ACC112 (cell line): ENCODE measurements around the gene STAT5A.
A peak's percentile ranks its signal among the peaks of the same experiment; 100 is the strongest.
"Not testable (repeated sequence)": the region's sequence is repeated elsewhere in the genome, so short reads cannot be mapped to it uniquely, and the experiment has no call there.

Experiments
- H2AFZ ChIP-seq: fragments of 200-600 bp; sonication (generic); one replicate; pipeline ENCODE4 v1.6.0; 2017; ENCODE audit warnings: antibody characterized with exemption, low read length; ENCODE audit not compliant: unreplicated experiment
- H3K27ac ChIP-seq: fragments of 200-600 bp; sonication (generic); 2 replicates; pipeline ENCODE4 v1.5.1; 2014; ENCODE audit warnings: low read depth, mild to moderate bottlenecking, antibody characterized with exemption, low read length, moderate library complexity
- H3K27me3 ChIP-seq: fragments of 200-600 bp; sonication (generic); 2 replicates; pipeline ENCODE4 v1.6.1; 2014; ENCODE audit warnings: mild to moderate bottlenecking, antibody characterized with exemption, low read length, moderate library complexity, mixed read lengths; ENCODE audit not compliant: insufficient read depth
- H3K36me3 ChIP-seq: fragments of 200-600 bp; sonication (generic); 2 replicates; pipeline ENCODE4 v1.6.1; 2016; ENCODE audit warnings: mild to moderate bottlenecking, antibody characterized with exemption, low read length, moderate library complexity, mixed read lengths; ENCODE audit not compliant: insufficient read depth
- H3K4me1 ChIP-seq: fragments of 200-600 bp; sonication (generic); one replicate; pipeline ENCODE4 v1.6.1; 2016; ENCODE audit warnings: low read length, mixed read lengths; ENCODE audit not compliant: insufficient read depth, unreplicated experiment, control insufficient read depth
- H3K4me3 ChIP-seq: fragments of 200-600 bp; sonication (generic); 2 replicates; pipeline ENCODE4 v1.5.1; 2014; ENCODE audit warnings: mild to moderate bottlenecking, low read depth, low read length
- H3K79me2 ChIP-seq: fragments of 200-600 bp; sonication (generic); one replicate; pipeline ENCODE4 v1.6.0; 2016; ENCODE audit warnings: low read length; ENCODE audit not compliant: control insufficient read depth, unreplicated experiment, insufficient read depth

STAT5A gene

DNA sequence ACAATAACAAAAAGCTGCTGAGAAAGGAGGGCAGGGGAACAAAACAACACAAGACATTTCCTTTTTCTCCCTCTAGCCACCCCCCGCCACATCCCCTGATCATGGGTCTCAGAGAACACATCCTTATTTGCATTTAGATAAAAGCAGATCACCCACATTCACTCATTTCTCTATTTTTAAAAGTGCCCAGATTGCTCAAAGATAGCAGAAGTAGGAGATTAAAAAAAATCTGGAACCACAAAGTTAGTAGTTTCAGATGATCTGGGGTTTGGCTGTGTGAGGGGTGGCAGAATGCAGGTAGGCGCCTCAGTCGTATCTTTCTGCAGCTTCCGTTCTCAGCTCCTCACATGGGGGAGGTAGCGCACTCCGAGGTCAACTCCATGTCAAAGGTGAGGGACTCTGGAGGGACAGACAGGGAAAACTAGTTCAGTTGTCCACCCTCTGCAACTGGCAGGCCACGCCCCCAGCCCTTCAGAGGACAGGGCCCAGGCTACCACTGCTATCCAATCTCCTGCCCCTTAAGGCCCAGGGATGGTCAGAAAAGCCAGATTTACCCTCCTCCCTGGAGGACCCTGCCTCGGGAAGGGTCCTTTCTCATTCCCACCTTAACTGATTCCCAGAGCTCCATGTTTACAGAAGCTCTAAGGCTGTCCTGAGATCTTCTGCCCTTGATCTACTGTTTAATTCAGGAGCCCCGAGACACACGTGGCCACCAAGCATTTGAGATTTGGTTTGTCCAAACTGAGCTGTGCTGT, 27.3 kb downstream of the STAT5A start:
- Histone ChIP-seq H2AFZ (no peak overlapping the region), H3K4me1 (peaks cover 25% of the 10 kb centered on the region), H3K36me3 (peaks cover 5% of the 10 kb centered on the region; the same call in 1 of the 2 replicates), H3K79me2 (no peaks in the 10 kb centered on the region), H3K4me3 (no peak overlapping the region), H3K27ac (no peak overlapping the region), H3K27me3 (no peaks in the 10 kb centered on the region)

DNA sequence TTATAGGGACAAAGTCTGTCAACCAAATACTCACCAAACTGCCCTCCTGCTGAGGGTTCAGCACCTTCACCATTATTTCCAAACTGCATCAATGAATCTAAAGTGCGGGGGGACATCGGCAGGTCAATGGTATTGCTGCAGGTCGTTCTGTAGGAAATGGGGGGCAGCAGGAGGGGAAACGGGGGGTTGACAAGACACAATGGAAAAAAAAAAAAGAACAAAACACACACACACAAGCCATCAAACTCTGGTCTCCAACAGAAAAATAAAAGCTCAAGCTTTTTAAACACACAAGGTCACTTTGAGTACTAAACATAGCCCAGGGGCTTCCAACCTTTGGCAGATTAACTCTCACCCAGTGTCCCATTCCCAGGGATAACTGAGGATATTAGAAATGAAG, 28.5 kb downstream of the STAT5A start:
- Histone ChIP-seq H3K79me2 (no peaks in the 10 kb centered on the region), H2AFZ (no peak overlapping the region), H3K4me3 (no peak overlapping the region), H3K36me3 (peaks cover 7% of the 10 kb centered on the region), H3K4me1 (peaks cover 19% of the 10 kb centered on the region), H3K27ac (no peak overlapping the region), H3K27me3 (no peaks in the 10 kb centered on the region)

DNA sequence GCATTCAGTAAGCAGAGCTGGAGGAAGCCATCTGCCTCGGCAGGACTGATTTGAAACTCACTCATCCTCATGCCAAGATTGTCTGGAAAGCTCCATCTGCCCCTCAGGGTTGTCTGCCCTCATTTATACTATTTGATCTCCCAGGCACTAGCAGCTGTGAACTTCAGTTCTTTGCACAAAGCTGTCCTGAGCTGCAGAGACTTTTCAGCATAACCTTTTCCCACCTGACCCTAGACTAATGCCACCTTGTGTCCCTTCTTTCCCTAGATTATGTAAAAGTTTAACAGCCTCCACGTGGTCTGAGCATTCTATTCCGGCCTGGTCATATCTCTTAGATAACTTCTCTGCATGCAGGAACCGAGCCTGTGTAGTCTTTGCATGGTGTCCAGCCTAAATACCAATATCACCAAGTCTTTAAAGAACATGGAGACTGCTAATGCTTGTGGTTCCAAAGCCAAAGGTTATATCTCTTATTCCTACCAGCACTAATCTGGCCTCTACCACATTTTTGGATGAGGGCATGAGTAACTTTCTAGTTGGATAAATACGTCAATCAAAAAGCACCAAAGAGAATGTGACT, 29.1 kb downstream of the STAT5A start:
- H3K36me3 ChIP-seq, result peaks cover 13% of the 10 kb centered on the region
- peaks cover 13% of the 10 kb centered on the region for H3K4me1 ChIP-seq
- H3K4me3 ChIP-seq, result no peak overlapping the region
- H2AFZ ChIP-seq, result no peak overlapping the region
- no peaks in the 10 kb centered on the region for H3K27me3 ChIP-seq
- no peak overlapping the region for H3K27ac ChIP-seq
- H3K79me2 ChIP-seq, result no peaks in the 10 kb centered on the region

DNA sequence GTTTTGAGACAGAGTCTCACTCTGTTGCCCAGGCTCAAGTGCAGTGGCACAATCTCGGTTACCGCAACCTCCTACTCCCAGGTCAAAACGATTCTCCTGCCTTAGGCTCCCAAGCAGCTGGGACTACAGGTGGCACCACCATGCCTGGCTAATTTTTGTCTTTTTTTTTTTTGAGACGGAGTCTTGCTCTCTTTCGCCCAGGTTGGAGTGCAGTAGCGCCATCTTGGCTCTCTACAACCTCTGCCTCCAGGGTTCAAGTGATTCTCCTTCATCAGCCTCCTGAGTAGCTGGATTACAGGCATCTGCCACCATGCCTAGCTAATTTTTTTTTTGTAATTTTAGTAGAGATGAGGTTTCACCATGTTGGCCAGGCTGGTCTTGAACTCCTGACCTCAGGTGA, 29.7 kb downstream of the STAT5A start:
- peaks cover 14% of the 10 kb centered on the region for H3K4me1 ChIP-seq
- H3K27ac ChIP-seq, H3K27me3 ChIP-seq, H3K79me2 ChIP-seq, H2AFZ ChIP-seq, H3K4me3 ChIP-seq: not testable (repeated sequence)
- H3K36me3 ChIP-seq, result peaks cover 16% of the 10 kb centered on the region

DNA sequence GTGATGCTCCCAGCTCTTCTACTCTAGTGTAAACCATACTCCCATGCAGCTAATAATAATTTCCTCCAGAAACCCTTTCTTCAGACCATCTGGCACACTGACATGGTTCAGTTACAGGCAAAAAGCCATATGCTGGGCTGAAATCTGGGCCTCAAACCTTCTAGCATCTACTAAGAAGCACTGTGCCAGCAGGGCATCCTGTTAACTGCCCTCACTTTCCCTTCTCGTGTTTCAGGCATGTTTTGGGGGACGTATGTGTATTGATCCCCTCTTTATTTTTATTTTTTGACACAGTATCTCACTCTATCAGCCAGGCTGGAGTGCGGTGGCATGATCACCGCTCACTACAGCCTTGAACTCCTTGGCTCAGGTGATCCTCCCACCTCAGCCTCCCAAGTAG, 33.3 kb downstream of the STAT5A start:
- no peak overlapping the region for H3K4me3 ChIP-seq
- no peaks in the 10 kb centered on the region for H3K79me2 ChIP-seq
- no peak overlapping the region for H2AFZ ChIP-seq
- H3K27me3 ChIP-seq, result no peaks in the 10 kb centered on the region
- no peak overlapping the region for H3K27ac ChIP-seq
- peaks cover 27% of the 10 kb centered on the region for H3K36me3 ChIP-seq
- H3K4me1 ChIP-seq, result peaks cover 32% of the 10 kb centered on the region

DNA sequence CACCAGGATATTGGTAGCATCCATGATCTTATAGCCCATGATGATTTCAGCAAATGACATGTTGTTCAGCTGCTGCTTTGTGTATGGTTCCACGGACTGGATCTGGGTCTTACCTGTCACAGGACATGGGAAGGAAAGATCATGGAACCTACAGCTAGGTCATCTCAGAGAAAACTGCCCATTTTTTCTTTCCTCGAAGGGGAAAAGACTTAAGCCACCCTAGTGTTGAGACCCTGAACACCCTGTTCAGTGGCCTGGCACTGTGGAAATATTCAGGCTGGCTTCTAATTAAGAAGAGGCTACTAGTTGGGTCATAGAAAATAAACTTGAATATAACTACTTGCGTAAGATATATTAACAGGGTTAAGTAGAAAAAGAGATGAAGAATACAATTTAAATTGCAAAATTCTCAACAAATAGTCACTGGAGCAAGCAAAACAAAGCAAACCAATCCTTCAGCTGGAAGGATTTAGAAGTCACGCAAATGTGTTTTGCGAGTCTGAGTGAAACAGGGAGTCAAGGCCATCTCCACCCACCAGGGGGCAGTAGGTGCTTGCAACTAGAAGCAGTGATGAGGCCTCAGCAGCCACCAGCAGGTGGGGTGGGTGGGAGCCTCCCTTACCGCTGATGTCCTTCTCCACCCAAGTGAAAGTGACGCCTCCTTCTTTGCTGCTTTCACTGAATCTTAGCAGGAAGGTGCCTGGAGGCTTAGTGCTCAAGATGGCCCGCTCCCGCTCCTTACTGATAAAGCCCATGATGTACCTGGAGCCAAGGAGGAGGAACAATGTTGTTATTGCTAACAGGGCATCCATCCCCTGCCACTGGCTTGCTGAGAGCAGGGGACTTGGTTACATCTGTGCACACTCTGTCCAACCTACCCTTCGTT, 34.3 kb downstream of the STAT5A start:
- H3K4me3 ChIP-seq, result no peak overlapping the region
- peaks cover 32% of the 10 kb centered on the region for H3K36me3 ChIP-seq
- H3K27ac ChIP-seq, result no peak overlapping the region

DNA sequence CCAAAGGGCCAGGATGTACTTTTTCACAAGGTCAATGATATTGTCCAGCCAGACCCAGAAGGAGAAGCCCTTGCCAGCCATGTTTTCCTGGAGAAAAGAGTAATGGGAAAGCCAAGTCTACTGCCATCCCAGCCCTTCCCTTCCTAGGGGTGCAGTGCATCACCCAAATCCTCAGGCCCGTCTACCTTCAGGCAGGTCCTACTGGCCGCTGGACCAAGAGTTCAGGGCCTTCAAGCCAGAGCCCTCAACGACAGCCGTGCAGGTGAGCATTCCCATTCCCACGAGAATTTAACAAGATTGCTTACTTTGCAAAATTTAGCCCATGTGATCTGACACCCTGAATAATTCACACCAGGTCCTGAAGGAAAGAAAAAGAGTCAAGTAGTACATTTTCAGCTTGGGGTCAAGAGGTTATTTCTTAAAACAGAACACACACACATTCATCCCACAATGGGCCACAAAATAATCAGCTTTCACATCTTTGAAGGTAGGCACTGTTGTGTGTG, 35.0 kb downstream of the STAT5A start:
- H3K36me3 ChIP-seq, result peaks cover 31% of the 10 kb centered on the region
- no peak overlapping the region for H3K4me3 ChIP-seq
- H3K27ac ChIP-seq, result no peak overlapping the region
- peaks cover 32% of the 10 kb centered on the region for H3K4me1 ChIP-seq
- H2AFZ ChIP-seq, result no peak overlapping the region
- H3K79me2 ChIP-seq, result no peaks in the 10 kb centered on the region
- H3K27me3 ChIP-seq, result no peaks in the 10 kb centered on the region

More for the DNA sequence above, 34.3 kb downstream of the STAT5A start:
- Histone ChIP-seq H3K4me1 (peaks cover 32% of the 10 kb centered on the region), H3K79me2 (no peaks in the 10 kb centered on the region), H2AFZ (no peak overlapping the region), H3K27me3 (no peaks in the 10 kb centered on the region)

DNA sequence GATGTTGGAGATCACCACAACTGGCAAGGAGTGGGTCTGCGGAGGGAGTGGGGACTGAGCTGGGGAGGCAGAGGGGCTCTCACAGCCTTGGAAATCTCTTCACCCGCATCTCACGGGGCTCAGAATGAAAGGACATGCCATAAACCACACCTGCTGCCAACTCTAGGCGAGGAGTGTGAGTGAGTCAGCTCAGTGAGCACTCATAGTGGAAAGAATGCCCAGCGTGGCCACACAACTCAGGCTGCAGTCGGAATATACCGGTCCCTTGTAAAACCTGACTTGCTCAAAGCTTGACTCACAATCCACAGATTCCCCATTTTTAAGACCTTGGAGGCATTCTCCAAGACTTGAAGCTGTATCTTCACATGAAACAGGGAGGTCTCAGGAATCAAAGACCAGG, 36.7 kb downstream of the STAT5A start:
- Histone ChIP-seq H3K27me3 (no peaks in the 10 kb centered on the region), H3K27ac (peak overlapping the region; percentile 46), H3K4me3 (no peak overlapping the region), H3K79me2 (no peaks in the 10 kb centered on the region), H2AFZ (no peak overlapping the region), H3K4me1 (peaks cover 41% of the 10 kb centered on the region), H3K36me3 (peaks cover 31% of the 10 kb centered on the region)

DNA sequence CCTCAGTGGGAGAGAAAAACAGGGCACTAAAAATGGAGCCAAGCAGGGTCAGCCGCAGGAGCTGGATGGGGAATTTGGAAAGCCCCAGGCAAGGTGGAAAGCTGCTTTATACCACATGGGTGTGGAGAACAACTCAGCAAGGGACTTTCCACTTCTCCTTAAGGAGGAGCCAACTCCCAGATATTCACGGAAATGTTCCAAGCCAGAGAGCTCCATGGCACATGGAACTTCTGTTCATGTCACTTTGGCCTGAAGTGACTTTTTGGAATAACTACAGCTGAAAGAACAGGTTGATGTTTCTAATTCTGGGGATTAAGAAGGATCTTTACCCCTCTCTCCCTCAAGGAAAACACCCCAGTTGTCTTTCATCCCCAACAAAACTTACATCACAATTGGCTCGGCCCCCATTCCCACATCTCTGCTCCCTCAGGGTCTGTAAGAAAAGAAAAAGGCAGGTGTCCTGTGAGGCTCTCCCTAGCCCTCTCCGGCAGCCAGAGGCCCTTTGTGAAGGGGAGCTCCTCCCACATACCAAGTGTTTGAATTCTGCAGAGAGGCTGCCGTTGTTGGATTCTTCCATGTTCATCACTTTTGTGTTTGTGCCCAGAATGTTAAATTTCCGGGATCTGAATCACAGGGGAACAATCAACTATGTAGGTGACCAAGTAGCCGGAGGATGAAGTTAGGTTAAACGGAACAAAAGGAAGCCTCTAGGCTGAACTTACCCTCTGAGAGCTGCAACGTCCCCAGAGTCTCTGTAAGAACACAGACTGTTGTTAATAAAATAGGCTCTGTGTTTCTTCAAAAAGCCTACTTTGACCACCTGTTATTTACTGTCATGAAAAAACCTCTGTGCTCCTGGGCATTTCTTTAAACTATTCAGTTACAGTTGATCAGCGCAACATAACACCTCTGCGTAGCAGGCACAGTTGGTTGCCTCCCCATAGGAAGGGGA, 41.0 kb downstream of the STAT5A start:
- peaks cover 31% of the 10 kb centered on the region for H3K4me1 ChIP-seq
- H3K36me3 ChIP-seq, result peaks cover 33% of the 10 kb centered on the region
- peak overlapping the region; percentile 62 for H2AFZ ChIP-seq
- H3K27me3 ChIP-seq, result no peaks in the 10 kb centered on the region
- H3K4me3 ChIP-seq, result peak overlapping the region; percentile 43
- peak overlapping the region; percentile 93 for H3K27ac ChIP-seq
- H3K79me2 ChIP-seq, result no peaks in the 10 kb centered on the region

DNA sequence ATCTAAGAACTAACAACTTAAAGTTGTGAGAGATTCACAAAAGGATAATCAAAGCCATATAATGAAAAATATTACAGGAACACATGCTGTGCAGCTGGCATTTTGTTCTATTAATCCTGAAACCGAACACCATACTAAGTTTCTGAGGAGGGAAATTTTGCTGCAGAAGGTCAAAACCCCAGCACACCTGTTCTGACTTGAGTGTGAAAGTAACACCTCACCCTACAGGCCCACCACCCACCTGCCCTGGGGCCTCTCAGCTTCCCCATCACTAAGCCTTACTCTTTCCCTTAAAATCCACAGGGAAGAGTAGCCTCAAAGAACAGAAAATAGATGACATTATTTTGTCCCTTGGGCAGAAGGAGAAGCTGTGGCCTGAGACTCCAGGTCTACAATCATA, 44.8 kb downstream of the STAT5A start:
- no peak overlapping the region for H3K4me3 ChIP-seq
- H3K36me3 ChIP-seq, result peaks cover 36% of the 10 kb centered on the region
- H2AFZ ChIP-seq, result no peak overlapping the region
- H3K27ac ChIP-seq, result no peak overlapping the region
- H3K79me2 ChIP-seq, result no peaks in the 10 kb centered on the region
- H3K27me3 ChIP-seq, result no peaks in the 10 kb centered on the region
- peaks cover 14% of the 10 kb centered on the region for H3K4me1 ChIP-seq
